GM21723 (cell line): ENCODE measurements around the gene IL1RAPL2.
"Not testable (repeated sequence)": the region's sequence is repeated elsewhere in the genome, so short reads cannot be mapped to it uniquely, and the experiment has no call there.

Experiments
- ATAC-seq: cut with Tn5 transposase; IDR thresholded peaks from one replicate; pipeline ENCODE4 v1.9.1; 2021; ENCODE audit warnings: mild to moderate bottlenecking, moderate library complexity; ENCODE audit not compliant: unreplicated experiment

Gene IL1RAPL2

DNA sequence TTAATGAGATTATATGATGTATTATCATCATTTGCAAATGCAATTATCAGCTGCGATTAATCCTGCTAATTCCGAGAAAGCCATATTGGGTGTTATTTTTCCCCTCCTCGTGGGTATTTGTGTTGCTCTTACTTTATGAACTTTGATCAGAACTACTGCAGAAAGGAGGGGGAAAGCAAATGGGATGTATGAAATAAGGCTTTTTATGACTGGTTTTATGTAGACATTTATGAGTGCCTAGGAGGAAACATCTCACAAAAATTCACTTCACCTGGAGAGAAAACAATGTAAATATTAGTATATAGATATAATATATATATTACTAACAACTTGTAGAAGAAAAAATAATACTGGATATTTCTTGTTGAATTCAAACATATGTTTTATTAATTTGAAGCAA is 440.1 kb downstream of the IL1RAPL2 start:
- ATAC-seq: no peak

DNA sequence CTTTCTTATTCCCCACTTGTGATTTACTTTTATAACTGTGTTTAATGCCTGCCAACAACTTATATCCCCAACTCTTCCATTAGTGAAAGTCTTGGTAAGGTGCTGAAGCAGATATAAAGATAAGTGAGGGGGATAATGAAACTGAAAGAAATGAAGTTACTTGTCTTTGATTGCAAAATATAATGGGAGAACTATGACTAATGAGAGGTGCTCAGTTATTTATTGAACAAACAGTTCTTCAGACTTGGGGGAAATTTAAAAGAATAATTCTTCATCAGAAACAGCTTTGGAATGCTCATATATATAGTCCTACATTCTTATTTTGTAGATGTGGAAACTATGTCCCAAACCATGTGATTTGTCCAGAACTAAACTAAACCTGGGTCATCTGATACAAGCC is 441.0 kb downstream of the IL1RAPL2 start:
- no peak for ATAC-seq

GRCh38 chrX:105013719-105014118 is 447.7 kb downstream of the IL1RAPL2 start:
- ATAC-seq: no peak

DNA sequence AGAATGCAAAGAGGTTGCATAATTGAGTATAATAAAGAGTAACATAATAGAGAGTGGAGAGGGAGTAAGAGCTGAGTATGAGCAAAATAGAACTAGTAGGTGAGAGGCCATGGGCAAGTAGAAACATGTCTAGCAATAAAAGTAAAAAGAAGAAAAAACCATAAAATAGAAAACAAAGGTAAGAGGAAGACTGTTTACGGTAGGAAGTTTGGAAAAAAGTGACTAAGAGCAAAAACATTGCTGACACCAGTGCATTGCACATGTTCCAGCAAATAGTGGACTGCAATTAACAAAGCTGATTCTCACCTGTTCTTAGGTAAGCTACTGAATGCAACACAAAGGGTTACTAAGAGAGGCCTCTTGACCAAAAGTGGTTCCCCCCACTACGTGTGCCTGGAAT is 451.6 kb downstream of the IL1RAPL2 start:
- ATAC-seq: no peak

GRCh38 chrX:105018865-105019264 is 452.9 kb downstream of the IL1RAPL2 start:
- ATAC-seq: no peak

DNA sequence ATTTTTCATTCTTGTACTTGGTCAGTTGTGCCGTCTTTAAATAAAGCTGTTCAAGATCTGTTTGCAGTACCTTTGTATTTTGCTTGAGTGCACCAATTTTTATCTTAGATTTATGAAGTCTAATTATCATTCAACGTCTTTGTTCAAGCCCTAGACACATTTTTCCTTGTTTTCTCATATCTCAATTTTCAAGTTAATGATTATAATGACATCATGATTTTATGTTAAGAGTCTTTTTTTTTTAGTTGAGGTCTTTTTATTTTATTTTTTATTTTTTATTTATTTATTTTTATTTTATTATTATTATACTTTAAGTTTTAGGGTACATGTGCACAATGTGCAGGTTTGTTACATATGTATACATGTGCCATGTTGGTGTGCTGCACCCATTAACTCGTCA is 463.0 kb downstream of the IL1RAPL2 start:
- ATAC-seq: not testable (repeated sequence)

GRCh38 chrX:105038672-105039328 is 472.8 kb downstream of the IL1RAPL2 start:
- no peak for ATAC-seq

DNA sequence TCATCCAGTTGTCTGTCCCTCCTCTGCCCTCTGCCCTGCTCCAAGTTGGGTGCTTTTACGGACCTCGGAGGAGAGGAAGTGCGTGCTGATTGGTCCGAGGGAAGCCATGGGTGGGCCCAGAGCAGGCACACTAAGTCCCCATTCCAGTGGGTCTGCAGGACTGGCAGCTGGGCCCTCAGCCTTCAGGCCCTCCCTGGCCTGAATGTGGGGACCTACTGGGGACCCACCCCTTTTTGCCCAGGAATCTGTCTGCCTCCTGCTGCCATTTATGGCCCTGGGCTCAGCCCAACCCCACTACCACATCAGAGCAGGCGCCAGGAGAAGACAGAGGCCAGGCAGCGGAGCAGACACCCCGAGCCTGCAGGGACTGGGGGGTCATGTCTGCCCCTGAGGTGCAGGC is 484.9 kb downstream of the IL1RAPL2 start:
- no peak for ATAC-seq

- no peak for ATAC-seq
Measured at GRCh38 chrX:105051364-105051763, 485.4 kb downstream of the IL1RAPL2 start.

DNA sequence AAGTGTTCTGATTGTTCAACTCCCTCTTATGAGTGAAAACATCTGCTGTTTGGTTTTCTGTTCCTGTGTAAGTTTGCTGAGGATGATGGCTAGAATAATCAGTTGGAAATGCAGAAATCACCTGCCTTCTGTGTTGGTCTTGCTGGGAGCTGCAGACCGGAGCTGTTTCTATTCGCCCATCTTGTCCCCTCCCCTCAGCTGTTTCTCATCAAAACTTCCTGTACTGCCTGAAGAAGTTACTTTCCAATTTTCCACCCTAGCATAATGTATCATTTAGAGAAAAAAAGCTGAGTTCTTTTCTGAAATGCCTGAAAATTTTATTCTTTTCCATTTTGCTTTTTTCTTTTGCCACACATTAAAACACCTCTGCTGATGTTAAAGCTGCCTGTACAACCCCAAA is 486.9 kb downstream of the IL1RAPL2 start:
- no peak for ATAC-seq

- ATAC-seq: no peak
Measured at GRCh38 chrX:105063743-105064142, 497.7 kb downstream of the IL1RAPL2 start.

DNA sequence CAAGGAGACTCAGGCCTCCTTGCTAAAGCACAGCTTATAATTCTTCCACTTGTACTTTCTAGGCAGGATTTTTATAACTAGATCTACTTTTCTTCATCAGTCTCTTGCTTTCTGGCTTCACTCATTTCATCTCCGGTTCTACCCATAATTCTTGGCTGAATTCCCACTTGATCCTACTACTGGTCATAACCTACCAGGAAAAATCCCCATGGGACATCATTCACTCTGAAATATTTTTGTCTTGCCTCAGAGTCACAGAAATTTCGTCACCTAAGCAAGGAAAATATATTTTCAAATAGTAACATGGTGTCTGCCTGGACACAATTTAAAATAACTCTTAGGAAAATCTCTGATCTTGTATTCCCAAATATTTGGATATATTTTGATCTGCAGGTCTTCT is 532.2 kb downstream of the IL1RAPL2 start:
- ATAC-seq: no peak

- ATAC-seq: no peak
Measured at GRCh38 chrX:105098812-105099211, 532.8 kb downstream of the IL1RAPL2 start.

- no peak for ATAC-seq
Measured at GRCh38 chrX:105101378-105101777, 535.4 kb downstream of the IL1RAPL2 start.

DNA sequence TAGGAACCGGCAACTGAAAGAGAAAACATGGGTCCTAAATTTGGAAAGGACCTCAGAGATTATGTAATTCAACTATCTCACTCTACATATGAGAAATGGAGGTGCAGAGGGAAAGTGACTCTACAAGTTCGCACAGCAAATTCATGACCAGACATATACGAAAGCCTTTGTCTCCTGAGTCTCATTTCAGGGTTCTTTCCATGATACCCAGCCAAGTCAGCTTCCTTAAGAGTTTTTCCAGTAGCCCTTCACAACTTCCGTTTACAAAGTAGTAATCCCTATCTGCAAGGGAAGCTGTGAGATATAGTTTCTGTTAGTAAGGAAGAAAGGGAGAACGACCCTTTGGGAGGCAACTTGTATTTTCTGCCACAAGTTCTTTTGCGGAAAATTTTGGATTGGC is 543.9 kb downstream of the IL1RAPL2 start:
- no peak for ATAC-seq

DNA sequence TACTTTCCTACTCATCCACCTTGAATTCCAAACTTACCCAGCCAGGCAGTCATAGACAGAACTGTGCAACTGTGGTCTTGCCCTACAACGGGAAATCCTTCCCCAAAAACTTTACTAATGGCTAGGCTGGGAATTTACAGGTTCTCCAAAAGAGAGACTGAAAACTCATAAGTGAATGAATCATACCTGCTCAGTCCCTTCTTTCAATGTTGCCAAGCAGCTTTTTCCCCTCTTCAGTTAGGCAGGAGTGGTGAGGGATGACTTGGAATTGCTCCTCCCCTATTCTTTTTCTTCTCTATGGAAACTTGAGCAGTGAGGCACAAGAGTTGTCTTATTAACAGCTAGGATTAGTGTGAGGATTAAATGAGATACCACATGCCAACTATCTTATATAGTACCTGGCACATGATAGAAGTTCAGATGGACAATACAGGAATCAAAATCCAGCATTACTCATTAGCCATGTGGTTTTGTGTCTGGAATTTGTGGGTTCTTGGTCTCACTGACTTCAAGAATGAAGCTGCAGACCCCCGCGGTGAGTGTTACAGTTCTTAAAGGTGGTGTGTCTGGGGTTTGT is 548.6 kb downstream of the IL1RAPL2 start:
- no peak for ATAC-seq

DNA sequence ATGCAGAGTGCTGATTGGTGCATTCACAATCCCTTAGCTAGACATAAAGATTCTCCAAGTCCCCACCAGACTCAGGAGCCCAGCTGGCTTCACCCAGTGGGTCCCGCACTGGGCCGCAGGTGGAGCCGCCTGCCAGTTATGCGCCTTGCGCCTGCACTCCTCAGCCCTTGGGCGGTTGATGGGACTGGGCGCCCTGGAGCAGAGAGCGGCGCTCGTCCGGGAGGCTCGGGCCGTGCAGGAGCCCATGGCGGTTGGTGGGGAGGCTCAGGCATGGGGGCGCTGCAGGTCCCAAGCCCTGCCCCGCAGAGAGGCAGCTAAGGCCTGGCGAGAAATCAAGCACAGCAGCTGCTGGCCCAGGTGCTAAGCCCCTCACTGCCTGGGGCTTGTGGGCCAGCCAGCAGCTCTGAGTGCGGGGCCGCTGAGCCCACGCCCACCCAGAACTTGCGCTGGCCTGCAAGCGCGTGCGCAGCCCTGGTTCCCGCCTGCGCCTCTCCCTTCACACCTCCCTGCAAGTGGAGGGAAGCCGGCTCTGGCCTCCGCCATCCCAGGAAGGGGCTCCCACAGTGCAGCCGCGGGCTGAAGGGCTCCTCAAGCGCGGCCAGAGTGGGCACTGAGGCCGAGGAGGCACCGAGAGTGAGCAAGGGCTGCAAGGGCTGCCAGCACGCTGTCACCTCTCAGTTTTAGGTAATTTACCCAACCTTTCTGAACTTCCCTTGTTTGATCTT is 549.8 kb downstream of the IL1RAPL2 start:
- ATAC-seq: not testable (repeated sequence)

GRCh38 chrX:105116486-105116885 is 550.5 kb downstream of the IL1RAPL2 start:
- no peak for ATAC-seq

- ATAC-seq: no peak
Measured at GRCh38 chrX:105117621-105118020, 551.6 kb downstream of the IL1RAPL2 start.

- ATAC-seq: no peak
Measured at GRCh38 chrX:105120463-105120862, 554.5 kb downstream of the IL1RAPL2 start.

DNA sequence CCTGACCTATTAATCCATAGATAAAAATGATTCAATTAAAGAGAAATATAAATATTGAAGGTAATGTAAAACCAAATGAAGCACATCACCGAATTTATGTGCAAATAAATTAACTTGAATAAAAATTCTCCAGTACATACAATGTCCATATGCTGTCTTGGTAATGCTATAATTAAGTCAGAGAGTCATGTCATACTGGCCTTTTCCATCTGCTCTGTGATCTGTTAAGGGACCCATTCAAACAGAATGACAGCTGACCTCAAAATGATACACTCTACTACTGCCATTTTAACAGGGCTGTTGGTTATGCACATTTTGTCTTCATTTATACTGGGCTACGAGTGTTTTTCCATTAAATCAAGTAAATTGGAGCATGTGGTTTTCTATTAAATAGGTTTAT is 555.2 kb downstream of the IL1RAPL2 start:
- no peak for ATAC-seq

DNA sequence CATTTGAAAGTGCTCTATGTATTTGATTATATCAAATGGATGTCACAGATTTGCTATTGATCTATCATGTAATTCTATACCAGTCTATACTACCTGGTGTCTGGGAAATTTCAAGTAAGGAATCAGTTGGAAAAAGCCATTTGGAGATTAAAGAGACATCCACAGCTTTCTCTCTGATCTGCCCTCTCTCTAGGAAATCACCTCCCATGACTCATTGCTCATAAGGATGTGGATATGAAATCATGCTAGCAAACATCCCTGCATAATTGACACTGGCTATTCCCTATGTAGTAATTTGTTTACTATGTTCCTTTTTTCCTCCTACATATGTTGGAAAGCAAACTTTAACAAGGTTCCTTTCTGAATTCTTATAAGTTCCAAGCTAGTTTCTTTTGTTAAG is 560.2 kb downstream of the IL1RAPL2 start:
- ATAC-seq: no peak
